Keratinocyte (primary cell): ENCODE results near the gene S100PBP.

Source experiments
- CTCF ChIP-seq, 3 experiments: IDR thresholded peaks in 1 of 3; conservative IDR thresholded peaks in 1 of 3; optimal IDR thresholded peaks in 1 of 3; 2 replicates in 2 of 3; 3 replicates in 1 of 3; pipeline versions ENCODE3 to v1.5.1; 2011; ENCODE audit warnings: low read length in 3 of 3, mild to moderate bottlenecking in 3 of 3, moderate library complexity in 2 of 3, control low read depth in 1 of 3, inconsistent platforms in 1 of 3; ENCODE audit not compliant: insufficient read depth in 2 of 3; ENCODE audit errors: extremely low read depth in 1 of 3
- EZH2 ChIP-seq: IDR thresholded peaks from one replicate; pipeline ENCODE4 v1.6.1; 2012; ENCODE audit warnings: inconsistent platforms, mild to moderate bottlenecking, low read length, moderate library complexity

DNA sequence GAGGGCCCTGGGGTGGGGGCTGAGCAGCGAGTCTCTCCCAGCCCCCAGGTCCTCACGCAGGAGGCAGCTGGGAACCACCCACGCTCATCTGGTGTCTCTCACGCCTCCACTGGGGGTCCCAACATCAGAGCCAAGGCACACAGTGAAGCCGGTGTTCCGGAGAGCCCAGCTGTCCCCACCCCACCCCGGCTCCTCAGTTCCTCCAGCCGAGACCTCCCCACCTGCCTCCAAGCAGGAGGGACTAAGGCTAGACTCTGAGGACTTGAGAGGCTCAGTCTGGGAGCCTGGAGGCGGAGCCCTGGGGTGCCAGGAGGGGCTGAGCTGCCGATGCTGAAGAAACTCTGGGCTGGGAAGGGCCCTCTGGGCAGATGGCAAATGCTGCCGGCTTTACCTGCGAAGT, 67.3 kb downstream of the S100PBP start:
- TF ChIP-seq CTCF (optimal IDR thresholded peaks at IDR 0.05 in 1 of 3, IDR thresholded peaks at IDR 0.05 in 1 of 3, conservative IDR thresholded peaks at IDR 0.05 in 1 of 3; ENCODE audit: extremely low read depth in 1 of 3, insufficient read depth in 2 of 3, low read length in 3 of 3) (no peak), EZH2 (no peak)
